Left lung (tissue), 10 donors: ENCODE data around the gene EIF4E2. TPM values are rescaled to one million over a fixed set of nuclear protein-coding genes. Genes with fewer than 3 reads are reported as not detected.
"Not testable (repeated sequence)": the region's sequence is repeated elsewhere in the genome, so short reads cannot be mapped to it uniquely, and the experiment has no call there.

Experiments used
- ATAC-seq: fragments of 200-7000 bp; cut with Tn5 transposase; one replicate; pipeline ENCODE4 v1.9.1; 2020; ENCODE audit warnings: moderate library complexity
- DNase-seq, 4 donors: peaks; one replicate each; pipeline ENCODE4 v3.0.0-alpha.2; 2013 to 2020
- H3K27ac ChIP-seq, 2 donors: fragments of 200-600 bp; sonication (generic) in 1 of 2; one replicate each; pipeline versions ENCODE4 v1.5.0 to v1.8.0; 2020 to 2021
- H3K27me3 ChIP-seq, 2 donors: fragments of 200-600 bp; sonication (generic) in 1 of 2; one replicate each; pipeline versions ENCODE4 v1.5.0 to v1.8.0; 2020 to 2021
- H3K36me3 ChIP-seq, 2 donors: fragments of 200-600 bp; sonication (generic) in 1 of 2; one replicate each; pipeline versions ENCODE4 v1.5.0 to v1.8.0; 2020 to 2021
- H3K4me1 ChIP-seq, 2 donors: fragments of 200-600 bp; one replicate each; pipeline ENCODE4 v1.8.0; 2021
- H3K4me3 ChIP-seq, 2 donors: fragments of 200-600 bp; sonication (generic) in 1 of 2; one replicate each; pipeline versions ENCODE4 v1.5.0 to v1.8.0; 2020 to 2021; ENCODE audit warnings: mild to moderate bottlenecking in 1 of 2
- H3K9me3 ChIP-seq, 2 donors: fragments of 200-600 bp; sonication (generic) in 1 of 2; one replicate each; pipeline versions ENCODE4 v1.5.0 to v1.8.0; 2020 to 2021
- CTCF ChIP-seq, 2 donors: fragments of 200-600 bp; sonication (generic) in 1 of 2; IDR thresholded peaks; one replicate each; pipeline versions ENCODE4 v1.5.0 to v1.8.0; 2021; ENCODE audit warnings: antibody characterized with exemption in 2 of 2
- intact Hi-C, 2 donors: fragments of 100-400 bp; cut with DNase I; formaldehyde crosslinking; loops; one replicate each; pipeline versions ENCODE4 v1.11.2 to v1.14.2; 2022
- polyA plus RNA-seq, 6 donors: library from polyadenylated mRNA; unstranded; fragments of 120-200 nt; gene quantifications; one replicate each; pipeline ENCODE4 v1.2.1, GENCODE V29; 2013; ENCODE audit not compliant: insufficient read length in 6 of 6
- total RNA-seq, 2 donors: library from RNA; stranded (reverse); fragmentation: NEBNext Ultra II Directional; extraction: Animal tissue kit (Norgen Biotek cat#: 25700); gene quantifications; one replicate each; pipeline ENCODE4 v1.2.1, GENCODE V29; 2021
- donor health status: DM: no; HTN: yes; CAD: no.
- donor health status: DM: no; HTN: no; CAD: no.

Gene EIF4E2
- total and polyA plus RNA-seq, 8 donors = 67.4 to 108 (median 96.4) TPM

DNA sequence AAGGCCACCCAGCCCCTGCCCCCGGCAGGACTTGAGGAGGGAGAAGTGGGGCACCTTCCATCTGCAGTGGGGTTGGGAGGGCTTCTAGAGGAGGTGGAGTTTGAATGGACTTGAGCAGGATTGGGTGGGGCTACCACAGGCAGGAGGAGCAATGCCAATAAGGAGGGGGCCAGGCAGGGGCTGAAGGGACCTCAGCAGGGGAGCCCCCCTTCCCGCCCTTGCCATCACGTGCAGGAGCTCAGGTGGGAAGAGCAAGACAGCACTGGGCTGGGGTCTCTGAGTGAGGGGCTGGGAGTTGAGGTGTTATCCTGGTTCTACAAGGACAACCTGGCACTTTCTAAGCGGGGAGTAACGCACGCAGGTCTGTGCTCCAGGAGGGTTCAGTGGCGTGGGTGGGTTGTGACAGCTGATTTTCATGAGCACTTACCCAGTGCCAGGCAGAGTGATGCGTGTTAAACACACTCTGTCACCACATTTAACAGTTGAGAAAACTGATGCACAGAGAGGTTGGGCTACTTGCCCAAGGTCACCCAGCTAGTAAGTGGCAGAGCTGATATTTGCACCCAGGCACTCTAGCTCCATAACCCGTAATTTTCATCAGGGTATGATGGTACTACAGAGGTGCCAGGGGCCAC is 19.7 kb upstream of the EIF4E2 start:
- H3K27ac ChIP-seq = no peak overlapping the region
- H3K4me1 ChIP-seq = no peaks in the 10 kb centered on the region
- ATAC-seq = no peak

DNA sequence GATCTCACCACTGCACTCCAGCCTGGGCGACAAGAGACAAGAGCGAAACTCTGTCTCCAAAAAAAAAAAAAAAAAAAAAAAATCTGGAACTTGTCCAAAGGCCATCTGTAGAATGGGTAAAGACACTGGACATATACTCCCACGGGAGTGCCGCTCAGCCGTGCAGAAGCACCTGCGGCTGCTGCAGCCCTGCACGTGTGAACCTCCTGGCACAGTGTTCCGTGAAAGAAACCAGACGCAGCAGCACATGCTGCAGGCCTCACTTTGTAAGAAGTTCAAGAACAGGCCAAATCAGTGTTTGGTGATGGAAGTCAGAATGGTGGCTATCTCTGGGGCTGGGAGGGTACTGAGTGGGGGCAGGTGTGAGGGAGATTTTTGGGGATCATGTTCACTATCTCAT is 18.1 kb upstream of the EIF4E2 start:
- H3K9me3 ChIP-seq = peaks cover 0 to 6% of the 10 kb centered on the region in 2 donors
- H3K36me3 ChIP-seq = no peaks in the 10 kb centered on the region
- peaks cover 0 to 59% of the 10 kb centered on the region in 2 donors for H3K27me3 ChIP-seq
- intact Hi-C loops = no loop called here
- DNase-seq (peak in 1 of 4 donors; percentile 21), ATAC-seq (no peak)
- no peak for TF ChIP-seq CTCF (IDR thresholded peaks at IDR 0.05)
- H3K4me1 ChIP-seq = no peaks in the 10 kb centered on the region
- H3K4me3 ChIP-seq = no peak overlapping the region
- H3K27ac ChIP-seq = no peak overlapping the region

More for the DNA sequence above, 19.7 kb upstream of the EIF4E2 start:
- peak in 1 of 4 donors; percentile 37 for DNase-seq
- Histone ChIP-seq H3K27me3 (peaks cover 5 to 64% of the 10 kb centered on the region in 2 donors), H3K4me3 (no peak overlapping the region), H3K36me3 (no peaks in the 10 kb centered on the region), H3K9me3 (no peaks in the 10 kb centered on the region)
- no peak for TF ChIP-seq CTCF (IDR thresholded peaks at IDR 0.05)
- intact Hi-C loops = no loop called here

DNA sequence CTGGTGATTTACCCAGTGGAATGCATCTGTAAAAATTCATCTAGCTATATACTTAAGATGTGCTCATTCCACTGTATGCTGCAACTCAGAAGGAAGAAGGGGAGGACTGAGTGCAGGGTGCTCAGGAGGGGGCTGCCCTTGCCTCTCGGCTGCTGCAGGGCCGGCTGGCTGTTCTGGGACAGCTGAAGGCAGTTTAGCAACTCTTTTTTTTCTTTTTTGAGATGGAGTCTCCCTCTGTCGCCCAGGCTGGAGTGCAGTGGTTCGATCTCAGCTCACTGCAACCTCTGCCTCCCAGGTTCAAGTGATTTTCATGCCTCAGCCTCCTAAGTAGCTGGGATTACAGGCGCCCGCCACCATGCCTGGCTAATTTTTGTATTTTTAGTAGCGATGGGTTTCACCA is 17.7 kb upstream of the EIF4E2 start:
- H3K4me1 ChIP-seq, H3K4me3 ChIP-seq, H3K27ac ChIP-seq, intact Hi-C loops, H3K36me3 ChIP-seq, ATAC-seq, H3K9me3 ChIP-seq: not testable (repeated sequence)
- H3K27me3 ChIP-seq = peaks cover 0 to 59% of the 10 kb centered on the region in 2 donors
- DNase-seq = peak in 1 of 4 donors; percentile 45

GRCh38 chr2:232533944-232534710 is 16.4 kb upstream of the EIF4E2 start:
- no peak for ATAC-seq
- Histone ChIP-seq H3K4me1 (peaks cover 0 to 4% of the 10 kb centered on the region in 2 donors), H3K36me3 (no peaks in the 10 kb centered on the region)

DNA sequence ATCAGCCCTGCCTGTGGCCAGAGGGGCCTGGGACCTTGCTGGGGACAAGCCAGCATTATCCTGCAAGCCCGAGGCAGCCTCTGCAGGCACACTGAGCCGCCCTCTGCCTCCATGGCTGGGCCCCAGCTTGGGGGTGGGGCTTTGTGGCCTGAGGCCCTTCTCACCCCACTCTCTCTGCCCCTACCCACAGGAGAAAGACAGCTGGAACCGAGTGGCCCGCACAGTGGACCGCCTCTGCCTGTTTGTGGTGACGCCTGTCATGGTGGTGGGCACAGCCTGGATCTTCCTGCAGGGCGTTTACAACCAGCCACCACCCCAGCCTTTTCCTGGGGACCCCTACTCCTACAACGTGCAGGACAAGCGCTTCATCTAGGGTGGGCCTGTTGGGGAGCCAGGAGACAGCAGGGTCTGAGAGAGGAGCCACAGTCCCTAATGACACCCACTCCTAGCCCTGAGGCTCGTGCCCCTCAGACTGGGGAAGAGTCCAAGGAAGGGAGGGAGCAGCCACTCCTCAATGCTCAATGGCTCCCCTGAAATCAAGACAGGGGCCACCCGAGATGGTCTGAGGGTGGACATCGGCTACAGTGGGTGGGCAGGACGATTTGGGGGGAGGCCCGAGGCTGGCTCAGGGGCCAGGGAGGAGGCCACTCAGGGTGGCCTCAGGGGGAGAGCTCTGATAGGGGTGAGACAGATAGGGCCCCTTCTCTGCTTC is 15.4 kb upstream of the EIF4E2 start:
- DNase-seq = peak in 1 of 4 donors; percentile 24
- no peak for TF ChIP-seq CTCF (IDR thresholded peaks at IDR 0.05)
- intact Hi-C loops = no loop called here
- no peak for ATAC-seq
- Histone ChIP-seq H3K9me3 (peaks cover 0 to 6% of the 10 kb centered on the region in 2 donors), H3K27ac (no peak overlapping the region), H3K4me3 (no peak overlapping the region), H3K36me3 (no peaks in the 10 kb centered on the region), H3K4me1 (peaks cover 0 to 8% of the 10 kb centered on the region in 2 donors), H3K27me3 (peaks cover 0 to 65% of the 10 kb centered on the region in 2 donors)

More at GRCh38 chr2:232533944-232534710, 16.4 kb upstream of the EIF4E2 start:
- no peak overlapping the region for H3K4me3 ChIP-seq
- intact Hi-C loops = no loop called here
- peaks cover 0 to 6% of the 10 kb centered on the region in 2 donors for H3K9me3 ChIP-seq
- H3K27me3 ChIP-seq = peaks cover 0 to 61% of the 10 kb centered on the region in 2 donors
- no peak for TF ChIP-seq CTCF (IDR thresholded peaks at IDR 0.05)
- DNase-seq = peak in 2 of 4 donors; percentile 25
- no peak overlapping the region for H3K27ac ChIP-seq
